GM19452 (cell line): ENCODE data around the gene C19orf85.

ENCODE experiments used
- ATAC-seq: cut with Tn5 transposase; IDR thresholded peaks from one replicate; pipeline ENCODE4 v1.9.1; 2021; ENCODE audit not compliant: unreplicated experiment

Gene C19orf85

DNA sequence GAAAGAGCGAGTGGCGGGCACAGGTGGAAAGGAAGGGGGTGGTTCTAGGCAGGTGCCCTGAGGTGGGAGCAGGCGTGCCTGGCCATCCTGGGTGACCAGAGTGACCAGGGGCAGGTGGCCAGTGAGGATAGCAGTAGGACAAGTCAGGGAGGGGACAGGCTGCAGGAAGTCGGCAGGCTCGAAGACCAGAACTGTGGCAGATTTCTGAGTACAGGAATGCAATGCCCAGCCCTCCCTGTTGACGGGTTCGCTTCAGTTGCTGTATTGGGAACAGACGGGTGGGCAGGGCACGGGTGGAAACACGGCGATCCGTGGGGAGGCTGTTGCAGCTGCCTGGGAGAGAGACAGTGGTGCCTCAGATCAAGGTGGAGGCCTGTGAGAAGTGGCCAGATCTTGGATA is 13.8 kb upstream of the C19orf85 start:
- no peak for ATAC-seq

DNA sequence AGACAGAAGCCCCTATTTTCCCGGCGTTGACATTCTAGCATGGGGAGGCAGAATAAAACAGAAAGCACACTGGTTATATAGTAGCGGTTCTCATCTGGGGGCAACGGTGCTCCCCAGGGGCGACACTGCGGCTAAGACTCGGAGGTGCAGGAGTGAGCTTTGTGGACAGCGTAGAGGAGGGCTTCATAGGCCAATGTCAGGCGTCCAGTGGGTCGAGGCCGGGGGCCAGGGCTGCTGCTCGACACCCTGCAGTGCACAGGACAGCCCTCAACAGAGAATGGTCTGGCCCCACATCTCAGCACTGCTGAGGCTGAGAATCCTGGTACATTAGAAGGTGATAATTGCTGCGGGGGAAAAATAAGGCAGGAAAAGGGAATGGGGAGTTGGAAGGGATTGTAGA is 13.4 kb upstream of the C19orf85 start:
- no peak for ATAC-seq

DNA sequence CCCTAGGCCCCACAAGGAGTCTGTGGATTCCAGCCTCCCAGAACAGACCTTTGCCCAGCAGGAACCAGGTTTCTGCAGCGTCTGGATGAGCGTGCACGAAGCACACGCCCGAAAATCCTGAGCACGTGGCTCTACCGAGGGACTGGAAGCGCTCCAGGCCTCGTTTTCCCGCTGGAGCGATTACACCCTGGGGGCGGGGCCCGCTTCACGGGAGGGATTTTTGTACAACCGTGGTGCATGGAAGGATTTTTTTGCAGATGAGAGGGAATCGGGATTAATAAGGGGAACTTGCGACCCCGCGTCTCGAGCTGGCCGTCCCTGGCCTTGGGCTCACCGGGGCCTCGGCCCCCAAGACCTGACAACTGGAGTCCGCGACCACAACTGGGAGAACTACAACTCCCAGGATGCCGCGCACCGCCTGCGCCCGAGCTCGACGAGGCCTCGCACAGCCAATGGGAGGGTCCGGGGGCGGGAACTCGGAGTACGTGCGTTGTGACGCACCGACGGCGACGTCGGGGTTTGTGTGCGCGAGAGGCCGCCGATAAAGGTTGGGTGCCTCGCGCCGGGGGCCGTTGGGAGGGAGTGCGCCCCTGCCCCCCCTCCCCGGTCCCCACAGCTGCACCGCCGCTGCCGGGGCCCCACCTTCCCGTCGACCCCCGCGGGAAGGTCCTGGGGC is 11.7 kb upstream of the C19orf85 start, which contains the start of gene ZNF628:
ZNF628 (plus strand) TSS at position 518 of the 676 bp plus-strand sequence. CDS start 3,294 bp downstream, outside the sequence.
- ATAC-seq, result peak; percentile 92

DNA sequence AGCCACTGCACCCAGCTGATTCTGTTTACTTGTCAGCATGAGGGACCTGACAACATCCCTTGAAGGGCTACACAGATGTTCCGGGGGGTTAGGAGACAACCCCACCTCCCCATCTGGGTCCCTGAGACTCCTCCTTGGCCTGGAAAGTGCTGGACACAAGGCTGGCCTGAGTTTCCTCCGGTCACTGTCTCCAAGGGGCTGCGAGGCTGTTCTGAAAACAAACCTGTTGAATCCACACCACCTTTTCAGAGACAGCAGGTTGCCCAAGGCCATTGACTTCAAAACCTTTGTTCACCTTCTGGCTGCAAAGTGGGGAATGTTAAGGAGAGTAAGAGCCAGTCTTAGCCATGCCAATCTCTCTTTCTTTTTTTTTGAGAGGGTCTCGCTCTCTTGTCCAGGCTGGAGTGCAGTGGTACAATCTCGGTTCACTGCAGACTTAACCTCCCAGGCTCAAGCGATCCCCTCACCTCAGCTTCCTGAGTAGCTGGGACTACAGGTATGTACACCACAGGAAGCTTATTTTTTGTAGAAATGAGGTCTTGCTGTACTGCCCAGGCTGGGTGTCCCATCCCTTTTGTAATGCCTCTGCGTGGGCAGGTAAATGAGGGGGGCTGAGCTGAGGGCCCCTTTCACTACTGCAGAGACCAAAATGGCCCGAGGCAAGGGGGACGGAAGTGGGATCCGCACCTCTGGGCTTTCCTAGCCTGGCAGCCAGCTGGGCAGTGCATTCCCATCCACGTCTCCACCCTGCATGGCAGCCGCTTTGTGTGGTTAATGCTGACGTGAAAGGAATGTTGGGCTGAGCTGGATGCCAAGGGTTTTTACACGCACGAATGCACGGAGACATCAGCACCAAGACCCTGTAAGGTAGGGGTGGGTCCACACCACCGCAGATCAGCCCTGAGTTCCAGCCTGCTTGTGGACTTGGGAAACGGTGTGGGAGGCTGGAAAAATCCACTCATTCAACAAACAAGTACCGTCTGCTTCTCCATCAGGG is 10.0 kb upstream of the C19orf85 start:
- ATAC-seq, result no peak

- ATAC-seq, result no peak
These were observed 8.9 kb upstream of the C19orf85 start for GRCh38 chr19:55473225-55474012.

GRCh38 chr19:55472463-55472862 is 7.9 kb upstream of the C19orf85 start:
- ATAC-seq, result no peak

DNA sequence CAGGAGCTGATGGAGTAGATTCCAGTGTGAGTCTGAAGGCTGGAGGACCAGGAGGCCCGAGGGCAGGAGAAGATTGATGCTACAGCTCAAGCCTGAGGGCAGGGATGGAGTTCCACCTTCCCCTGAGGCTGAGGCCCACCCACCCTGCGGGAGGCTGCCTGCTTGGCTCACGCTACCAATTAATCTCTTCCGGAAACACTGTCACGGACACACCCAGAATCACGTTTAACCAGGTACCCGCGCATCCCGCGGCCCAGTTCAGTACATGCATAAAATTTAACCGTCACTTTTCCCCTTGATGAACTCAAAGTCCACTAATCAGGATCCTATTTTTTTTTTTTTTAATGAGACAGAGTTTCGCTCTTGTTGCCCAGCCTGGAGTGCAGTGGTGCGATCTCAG is 6.7 kb upstream of the C19orf85 start:
- no peak for ATAC-seq

DNA sequence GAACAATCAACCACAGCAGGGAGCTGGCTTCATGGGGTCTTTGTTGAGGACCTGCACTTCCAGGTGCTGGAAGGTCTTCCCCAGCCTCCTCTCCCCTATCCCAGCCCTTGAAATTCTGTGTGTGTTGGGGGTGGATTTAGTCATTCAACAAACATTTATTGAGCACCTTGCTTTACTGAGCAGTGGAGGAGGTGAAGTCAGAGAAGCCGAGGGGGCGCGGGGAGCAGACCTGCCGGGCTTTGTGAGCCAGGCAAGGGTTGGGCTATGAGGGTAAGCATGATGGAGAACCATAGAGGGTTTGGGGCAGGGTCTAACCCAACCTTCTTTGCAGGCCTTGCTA is 3.5 kb upstream of the C19orf85 start:
- ATAC-seq, result peak; percentile 30

DNA sequence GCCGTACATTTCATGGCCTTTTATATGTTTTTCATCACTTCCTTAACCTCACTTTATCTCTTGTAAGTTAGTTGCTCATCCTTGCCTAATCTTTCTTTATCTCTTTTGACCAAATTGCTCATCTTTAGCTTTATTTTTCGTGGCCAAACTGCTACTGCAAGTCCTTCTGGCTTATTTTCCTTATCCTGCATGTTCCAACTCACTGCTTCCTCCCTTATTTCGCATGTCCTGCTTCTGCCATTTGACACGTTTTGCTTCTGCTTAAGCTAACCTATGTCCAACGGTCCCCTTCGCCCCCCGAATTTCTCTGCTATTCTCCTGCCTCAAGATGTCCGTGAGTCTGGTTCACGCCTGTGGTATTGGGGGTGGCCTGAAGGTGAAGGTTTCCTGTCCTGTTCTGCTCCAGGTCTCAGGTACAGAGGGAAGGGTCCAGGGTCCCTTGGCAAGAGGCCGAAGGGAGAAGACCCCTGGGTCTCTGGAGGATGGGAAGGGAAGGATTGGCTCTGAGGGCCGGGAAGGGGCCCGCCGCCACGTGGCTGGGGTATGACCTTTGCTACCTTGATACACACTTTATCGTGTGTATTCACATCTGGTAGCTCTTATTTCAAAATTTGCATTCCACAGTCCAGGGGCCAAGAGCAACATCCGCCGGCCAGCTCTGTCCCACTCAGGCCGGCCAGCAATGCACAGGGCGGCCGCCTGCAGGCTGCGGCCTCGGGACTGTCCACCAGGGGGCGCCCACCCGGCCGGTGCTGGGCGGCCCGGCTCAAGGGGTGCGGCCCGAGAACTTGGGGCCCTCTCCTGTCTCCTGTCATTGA is 2.9 kb upstream of the C19orf85 start:
- peak; percentile 63 for ATAC-seq

DNA sequence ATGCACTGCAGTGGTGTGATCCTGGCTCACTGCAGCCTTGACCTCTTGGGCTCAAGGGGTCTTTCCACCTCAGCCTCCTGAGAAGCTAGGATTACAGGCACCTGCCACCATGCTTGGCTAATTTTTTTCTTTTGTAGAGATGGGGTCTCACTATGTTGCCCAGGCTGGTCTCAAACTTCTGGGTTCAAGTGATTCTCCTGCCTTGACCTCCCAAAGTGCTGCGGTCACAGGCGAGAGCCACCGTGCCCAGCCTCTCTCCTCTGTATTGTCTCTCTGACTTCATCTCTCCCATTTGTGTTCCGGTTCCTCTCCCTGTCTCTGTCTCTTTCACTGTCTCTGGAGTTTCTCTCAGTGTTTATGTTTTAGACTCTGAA is 1.7 kb upstream of the C19orf85 start:
- ATAC-seq, result no peak

DNA sequence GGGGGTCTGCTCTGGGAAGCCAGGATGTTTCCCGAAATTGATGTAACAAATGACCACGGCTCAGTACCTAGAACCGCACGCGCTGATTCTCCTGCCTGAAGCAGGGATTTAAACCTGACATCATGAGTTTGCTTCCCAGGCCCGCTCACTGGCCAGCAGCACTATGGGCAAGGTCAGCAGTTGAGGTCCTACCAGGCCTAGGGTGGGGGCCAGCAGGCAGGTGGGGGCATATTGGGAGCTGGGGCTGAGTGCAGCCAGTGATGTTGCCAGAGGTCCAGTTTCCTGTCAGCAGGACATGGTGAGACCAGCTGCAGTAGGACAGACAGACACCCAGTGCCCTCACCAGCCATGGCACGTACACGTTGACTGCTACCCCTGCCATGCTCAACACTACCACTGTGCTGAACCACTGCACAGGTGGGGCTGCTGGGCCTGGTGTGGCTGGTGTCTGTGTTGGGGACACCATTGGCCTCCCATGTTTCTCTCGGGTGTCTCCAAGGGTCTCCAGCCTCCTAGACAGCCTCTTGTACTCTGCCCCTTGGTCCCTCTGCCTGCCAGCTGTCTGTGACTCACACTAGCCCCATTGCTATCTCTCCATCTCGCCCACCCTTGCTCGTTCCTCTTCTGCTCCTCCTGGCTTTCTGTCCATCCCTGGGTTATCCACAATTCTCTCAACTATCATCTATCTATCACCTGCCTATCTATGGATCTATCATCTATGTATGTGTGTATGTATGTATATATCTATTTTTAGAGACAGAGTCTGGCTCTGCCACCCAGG is 1.1 kb upstream of the C19orf85 start:
- no peak for ATAC-seq

DNA sequence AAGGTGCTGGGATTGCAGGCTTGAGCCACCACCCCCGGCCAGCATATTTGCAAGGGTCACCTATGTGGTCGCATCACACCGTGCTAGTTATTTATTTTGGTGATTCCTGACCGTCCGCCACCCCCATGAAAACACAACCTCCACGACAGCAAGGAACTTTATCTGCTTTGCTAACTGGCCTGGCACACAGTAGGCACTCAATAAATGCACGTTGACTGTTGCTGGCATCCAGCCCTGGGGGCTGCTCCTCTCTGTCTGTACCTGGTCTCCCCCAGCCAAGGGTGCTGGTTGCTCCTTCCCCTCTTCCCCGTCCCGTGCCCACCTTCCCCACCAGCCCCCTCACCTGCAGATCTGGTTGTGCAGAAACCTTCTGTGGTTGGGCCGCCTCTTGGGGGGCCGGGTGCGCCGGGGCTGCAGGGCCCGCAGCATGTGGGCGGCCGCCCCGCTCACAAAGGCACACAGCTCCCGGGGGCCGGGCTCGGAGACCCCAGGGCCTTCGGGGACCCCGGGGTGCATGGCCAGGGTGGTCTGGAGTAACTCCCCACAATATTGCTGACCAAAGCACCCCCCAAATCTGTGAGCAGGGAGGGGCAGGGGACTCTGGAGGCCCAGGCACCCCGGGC is 401 bp downstream of the C19orf85 start:
- ATAC-seq, result no peak

GRCh38 chr19:55463583-55464031 is 944 bp downstream of the C19orf85 start:
- ATAC-seq, result no peak

GRCh38 chr19:55462722-55463121 is 1.8 kb downstream of the C19orf85 start:
- ATAC-seq, result no peak

GRCh38 chr19:55461974-55462626 is 2.5 kb downstream of the C19orf85 start:
- no peak for ATAC-seq

- ATAC-seq, result peak; percentile 95
These were observed 3.1 kb downstream of the C19orf85 start, which contains the start of gene ISOC2 for GRCh38 chr19:55461259-55461973. ISOC2 (minus strand) TSS chr19:55461642; CDS start chr19:55456486, 5,156 bp downstream.

DNA sequence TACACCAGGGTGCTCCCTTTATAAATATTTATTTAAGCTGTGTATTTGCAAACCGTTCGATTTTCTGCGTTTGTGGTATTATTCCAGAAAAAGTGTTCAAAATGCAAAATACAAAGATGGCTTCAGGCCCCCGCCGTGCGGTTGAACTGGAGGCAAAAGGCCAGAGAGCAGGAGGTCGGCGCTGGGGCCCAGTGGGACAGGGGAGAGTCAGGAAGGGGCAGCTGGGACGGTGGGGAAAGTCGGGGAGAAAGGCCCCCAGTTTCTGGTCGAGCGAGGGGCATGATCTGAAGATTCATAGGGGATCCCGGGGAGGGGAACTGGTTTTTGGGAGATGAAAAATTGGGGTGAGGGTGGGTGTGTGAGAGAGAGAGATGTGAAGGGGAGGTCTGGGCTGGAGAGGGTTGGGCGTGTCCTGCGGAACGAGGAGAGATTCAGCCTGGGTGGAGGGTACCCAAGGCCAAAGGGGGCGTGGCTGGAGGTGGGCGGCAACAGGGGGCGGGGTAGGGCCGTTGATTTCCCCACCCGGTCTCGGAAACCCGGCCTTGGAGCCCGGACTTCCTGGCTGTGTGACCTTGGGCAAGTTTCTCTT is 3.8 kb downstream of the C19orf85 start:
- ATAC-seq, result no peak
